CD4-positive, alpha-beta T cell treated with Interleukin-10 for 1 hour (primary cell): ENCODE data around the gene BNC2.
"Not testable (repeated sequence)": the region's sequence is repeated elsewhere in the genome, so short reads cannot be mapped to it uniquely, and the experiment has no call there.

Experiments
- DNase-seq: peaks from one replicate; pipeline ENCODE4 v3.0.0-alpha.2; 2020

BNC2 gene

GRCh38 chr9:16484180-16484579 is 386.3 kb downstream of the BNC2 start:
- DNase-seq: no peak

- DNase-seq: no peak
Observed at GRCh38 chr9:16482764-16483163, 387.7 kb downstream of the BNC2 start.

GRCh38 chr9:16480584-16480983 is 389.9 kb downstream of the BNC2 start:
- not testable (repeated sequence) for DNase-seq

- DNase-seq: no peak
Observed at GRCh38 chr9:16475996-16476395, 394.5 kb downstream of the BNC2 start.

- no peak for DNase-seq
Observed at GRCh38 chr9:16475257-16475656, 395.2 kb downstream of the BNC2 start.

GRCh38 chr9:16469184-16469583 is 401.3 kb downstream of the BNC2 start:
- no peak for DNase-seq

GRCh38 chr9:16461851-16462250 is 408.6 kb downstream of the BNC2 start:
- no peak for DNase-seq

- DNase-seq: no peak
Observed at GRCh38 chr9:16461137-16461840, 409.2 kb downstream of the BNC2 start.

- DNase-seq: no peak
Observed at GRCh38 chr9:16460696-16461095, 409.8 kb downstream of the BNC2 start.

- no peak for DNase-seq
Observed at GRCh38 chr9:16459421-16460148, 410.9 kb downstream of the BNC2 start.

- DNase-seq: no peak
Observed at GRCh38 chr9:16458696-16459420, 411.6 kb downstream of the BNC2 start.

GRCh38 chr9:16455842-16456241 is 414.6 kb downstream of the BNC2 start:
- DNase-seq: no peak

GRCh38 chr9:16453390-16453789 is 417.1 kb downstream of the BNC2 start:
- no peak for DNase-seq

- DNase-seq: no peak
Observed at GRCh38 chr9:16450578-16450977, 419.9 kb downstream of the BNC2 start.

- no peak for DNase-seq
Observed at GRCh38 chr9:16450043-16450442, 420.4 kb downstream of the BNC2 start.

- DNase-seq: no peak
Observed at GRCh38 chr9:16449076-16449730, 421.3 kb downstream of the BNC2 start.

GRCh38 chr9:16447946-16448345 is 422.5 kb downstream of the BNC2 start:
- no peak for DNase-seq

- no peak for DNase-seq
Observed at GRCh38 chr9:16446636-16447035, 423.8 kb downstream of the BNC2 start.

- no peak for DNase-seq
Observed at GRCh38 chr9:16445141-16445920, 425.1 kb downstream of the BNC2 start.

GRCh38 chr9:16442622-16443021 is 427.8 kb downstream of the BNC2 start:
- no peak for DNase-seq

- DNase-seq: no peak
Observed at GRCh38 chr9:16441791-16442190, 428.7 kb downstream of the BNC2 start.

GRCh38 chr9:16438831-16439230 is 431.6 kb downstream of the BNC2 start:
- DNase-seq: not testable (repeated sequence)

GRCh38 chr9:16436545-16436944 is 433.9 kb downstream of the BNC2 start:
- no peak for DNase-seq
